HUES64 (cell line): ENCODE results near the gene TMC6.
"Not testable (repeated sequence)": the region's sequence is repeated elsewhere in the genome, so short reads cannot be mapped to it uniquely, and the experiment has no call there.

ENCODE experiments used
- H3K27ac ChIP-seq: 2 replicates; pipeline ENCODE4 v1.7.0; 2013; ENCODE audit warnings: low read depth, low read length, inconsistent platforms
- H3K27me3 ChIP-seq: 2 replicates; pipeline ENCODE4 v1.6.1; 2013; ENCODE audit warnings: mild to moderate bottlenecking, low read length; ENCODE audit not compliant: insufficient read depth
- H3K36me3 ChIP-seq: 2 replicates; pipeline ENCODE4 v1.6.1; 2013; ENCODE audit warnings: mild to moderate bottlenecking, low read length; ENCODE audit not compliant: insufficient read depth
- H3K4me1 ChIP-seq: 2 replicates; pipeline ENCODE4 v1.6.1; 2013; ENCODE audit warnings: mild to moderate bottlenecking, low read length, moderate library complexity; ENCODE audit not compliant: insufficient read depth
- H3K4me3 ChIP-seq: 2 replicates; pipeline ENCODE4 v1.5.1; 2013; ENCODE audit warnings: mild to moderate bottlenecking, low read length, moderate library complexity
- H3K9ac ChIP-seq: 2 replicates; pipeline ENCODE4 v1.6.1; 2013; ENCODE audit warnings: mild to moderate bottlenecking, low read depth, low read length
- H3K9me3 ChIP-seq: 2 replicates; pipeline ENCODE4 v1.6.1; 2013; ENCODE audit warnings: low read depth, low read length; ENCODE audit not compliant: insufficient read depth
- WGBS: fragments of 150-250, 120-280 bp; methylation state at CpG from one replicate; pipeline ENCODE4 v1.1.7; 2013; ENCODE audit warnings: missing lambda C conversion rate; 5-methylcytosine and 5-hydroxymethylcytosine counted together

The TMC6 gene

DNA sequence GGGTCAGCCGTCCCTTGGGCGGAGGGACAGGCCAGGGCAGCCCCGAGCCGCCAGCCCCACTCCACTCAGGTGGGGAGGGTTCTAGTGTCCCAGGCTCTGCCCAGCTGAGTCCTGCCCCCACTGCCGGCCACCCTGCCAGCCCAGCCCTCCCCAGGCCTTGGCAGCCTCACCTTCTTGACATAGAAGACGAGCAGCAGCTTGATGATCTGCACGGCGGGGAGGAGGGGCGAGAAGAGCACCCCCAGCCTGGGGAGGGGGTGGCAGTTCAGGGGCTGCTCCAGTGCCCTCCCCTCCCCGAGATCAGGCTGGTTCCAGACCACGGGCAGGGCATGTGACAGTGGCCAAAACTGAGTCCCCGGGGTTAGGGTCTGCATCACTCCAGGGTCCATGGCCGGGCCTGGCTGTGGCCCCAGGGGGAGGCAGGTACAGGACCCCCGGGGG is 9.7 kb downstream of the TMC6 start:
- Histone ChIP-seq H3K27ac (no peak overlapping the region), H3K9ac (no peak overlapping the region), H3K4me3 (no peak overlapping the region), H3K27me3 (no peaks in the 10 kb centered on the region), H3K9me3 (no peaks in the 10 kb centered on the region), H3K36me3 (peaks cover 24% of the 10 kb centered on the region), H3K4me1 (no peaks in the 10 kb centered on the region)
- WGBS, result 91% methylated on average over 14 of the region's 14 CpGs

DNA sequence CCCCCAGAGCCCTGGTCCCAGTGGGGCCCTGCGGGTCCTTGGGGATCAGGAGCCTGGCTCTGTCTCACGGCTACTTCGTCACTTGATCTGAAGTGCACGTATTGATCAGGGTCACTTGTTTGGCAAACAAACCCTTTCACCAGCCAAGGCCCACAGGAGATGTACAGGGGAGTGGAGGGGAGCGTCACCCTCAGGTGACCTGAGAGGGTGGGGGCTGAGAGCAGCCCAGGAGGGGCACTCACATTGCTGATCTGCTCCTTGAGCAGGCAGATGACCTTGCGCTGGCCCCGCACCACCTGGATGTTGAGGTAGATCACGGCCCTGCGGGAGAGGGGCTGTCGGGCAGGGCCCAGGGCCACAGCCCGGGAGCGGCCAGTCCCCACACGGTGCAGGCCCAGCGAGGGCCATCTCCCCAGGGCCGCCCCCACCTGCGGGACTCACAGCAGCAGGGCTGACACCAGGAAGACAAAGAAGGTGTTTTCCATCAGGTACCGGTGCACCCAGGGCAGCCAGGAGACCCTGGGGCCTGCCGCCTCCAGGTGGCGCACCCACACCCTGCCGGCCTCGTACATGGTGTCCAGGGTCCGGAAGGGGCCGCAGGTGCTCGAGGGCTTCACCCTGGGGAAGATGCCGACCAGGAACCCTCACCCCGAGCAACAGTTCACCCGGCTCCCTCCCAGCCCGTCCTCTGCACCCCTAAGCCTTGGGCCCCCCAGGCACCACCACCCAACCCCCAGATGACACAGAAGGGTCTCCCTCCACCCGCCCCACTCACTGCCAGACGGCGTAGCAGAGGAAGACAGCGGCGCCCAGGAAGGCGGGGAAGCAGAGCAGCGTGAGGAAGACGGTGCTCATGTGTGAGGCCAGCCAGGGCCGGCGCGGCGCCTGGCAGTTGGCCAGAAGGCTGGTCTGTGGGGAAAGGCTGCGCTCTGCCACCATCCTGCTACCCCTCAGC is 11.3 kb downstream of the TMC6 start:
- H3K36me3 ChIP-seq, result peaks cover 9% of the 10 kb centered on the region; the same call in 1 of the 2 replicates
- no peaks in the 10 kb centered on the region for H3K9me3 ChIP-seq
- H3K4me3 ChIP-seq, result no peak overlapping the region
- 89% methylated on average over 41 of the region's 41 CpGs for WGBS
- no peaks in the 10 kb centered on the region for H3K27me3 ChIP-seq
- H3K9ac ChIP-seq, result no peak overlapping the region
- no peaks in the 10 kb centered on the region for H3K4me1 ChIP-seq
- no peak overlapping the region for H3K27ac ChIP-seq

DNA sequence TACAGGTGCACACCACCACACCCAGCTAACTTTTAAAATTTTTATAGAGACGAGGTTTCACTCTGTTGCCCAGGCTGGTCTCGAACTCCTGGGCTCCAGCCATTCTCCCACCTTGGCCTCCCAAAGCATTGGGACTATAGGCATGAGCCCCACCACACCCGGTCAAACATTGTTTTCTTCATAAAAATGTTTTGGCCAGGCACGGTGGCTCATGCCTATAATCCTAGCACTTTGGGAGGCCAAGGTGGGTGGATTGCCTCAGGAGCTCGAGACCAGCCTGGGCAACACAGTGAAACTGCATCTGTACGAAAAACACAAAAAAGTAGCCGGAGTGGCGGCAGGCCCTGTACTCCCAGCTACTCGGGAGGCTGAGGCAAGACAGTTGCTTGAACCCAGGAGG is 12.1 kb downstream of the TMC6 start:
- Histone ChIP-seq H3K4me1 (no peaks in the 10 kb centered on the region), H3K27me3 (no peaks in the 10 kb centered on the region), H3K9me3 (no peaks in the 10 kb centered on the region), H3K36me3 (peaks cover 2% of the 10 kb centered on the region; the same call in 1 of the 2 replicates), H3K9ac (no peak overlapping the region), H3K4me3 (no peak overlapping the region), H3K27ac (no peak overlapping the region)
- 95% methylated on average over 9 of the region's 9 CpGs for WGBS

DNA sequence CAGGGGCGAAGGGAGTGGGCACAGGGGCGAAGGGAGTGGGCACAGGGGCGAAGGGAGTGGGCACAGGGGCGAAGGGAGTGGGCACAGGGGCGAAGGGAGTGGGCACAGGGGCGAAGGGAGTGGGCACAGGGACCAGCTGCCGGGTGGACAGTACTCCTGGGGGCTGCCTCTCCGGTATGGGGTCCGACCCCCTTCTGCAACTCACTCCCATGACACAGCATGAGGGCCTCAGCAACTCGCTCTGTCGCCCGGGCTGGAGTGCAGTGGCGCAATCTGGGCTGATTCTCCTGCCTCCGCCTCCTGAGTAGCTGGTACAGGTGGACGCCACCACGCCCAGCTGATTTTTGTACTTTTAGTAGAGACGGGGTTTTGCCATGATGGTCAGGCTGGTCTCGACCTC is 12.8 kb downstream of the TMC6 start:
- not testable (repeated sequence) for H3K36me3 ChIP-seq, H3K4me1 ChIP-seq, H3K27me3 ChIP-seq, H3K27ac ChIP-seq, H3K9me3 ChIP-seq, H3K9ac ChIP-seq, H3K4me3 ChIP-seq
- WGBS, result 96% methylated on average over 15 of the region's 18 CpGs

DNA sequence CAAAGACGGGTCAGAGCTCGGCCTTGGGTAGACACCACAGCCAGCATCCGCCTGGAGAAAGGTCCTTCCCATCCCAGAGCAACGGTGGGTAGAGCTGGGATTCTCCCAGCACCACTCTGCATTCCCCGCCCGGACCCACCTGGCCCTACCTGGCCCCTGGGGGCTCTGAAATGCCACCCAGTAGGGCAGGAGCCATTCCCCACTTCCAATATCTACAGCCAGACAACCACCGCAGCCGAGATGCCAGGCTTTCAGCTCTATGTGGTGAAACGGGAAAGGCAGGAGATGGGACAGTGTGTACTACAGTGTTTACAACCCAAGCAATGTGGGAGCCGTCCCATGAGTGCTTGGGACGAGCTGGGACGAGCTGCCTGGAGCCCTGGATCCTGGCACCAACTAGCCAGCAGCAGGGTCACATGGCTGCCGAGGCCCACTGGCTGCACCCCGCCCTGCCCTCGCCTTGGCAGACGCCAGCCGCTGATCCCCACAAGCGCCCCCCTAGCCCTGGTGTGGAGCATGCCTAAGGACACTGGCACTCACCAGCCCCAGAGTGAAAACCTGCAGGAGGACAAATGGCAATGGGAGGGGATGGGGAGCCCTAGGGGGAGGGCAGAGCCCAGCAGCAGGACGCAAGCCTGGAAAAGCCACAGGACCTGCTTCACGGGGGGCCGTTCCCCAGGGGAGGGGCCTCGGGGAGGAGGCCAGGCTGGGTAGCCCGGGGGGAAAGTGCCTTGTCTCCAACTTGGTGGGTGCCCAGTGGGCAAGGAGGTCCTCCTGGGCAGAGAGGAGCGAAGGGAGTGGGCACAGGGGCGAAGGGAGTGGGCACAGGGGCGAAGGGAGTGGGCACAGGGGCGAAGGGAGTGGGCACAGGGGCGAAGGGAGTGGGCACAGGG is 13.5 kb downstream of the TMC6 start:
- H3K36me3 ChIP-seq, result no peaks in the 10 kb centered on the region
- no peaks in the 10 kb centered on the region for H3K9me3 ChIP-seq
- WGBS, result 93% methylated on average over 25 of the region's 28 CpGs
- H3K4me3 ChIP-seq, result no peak overlapping the region
- H3K27me3 ChIP-seq, result no peaks in the 10 kb centered on the region
- H3K4me1 ChIP-seq, result no peaks in the 10 kb centered on the region
- no peak overlapping the region for H3K9ac ChIP-seq
- H3K27ac ChIP-seq, result no peak overlapping the region

DNA sequence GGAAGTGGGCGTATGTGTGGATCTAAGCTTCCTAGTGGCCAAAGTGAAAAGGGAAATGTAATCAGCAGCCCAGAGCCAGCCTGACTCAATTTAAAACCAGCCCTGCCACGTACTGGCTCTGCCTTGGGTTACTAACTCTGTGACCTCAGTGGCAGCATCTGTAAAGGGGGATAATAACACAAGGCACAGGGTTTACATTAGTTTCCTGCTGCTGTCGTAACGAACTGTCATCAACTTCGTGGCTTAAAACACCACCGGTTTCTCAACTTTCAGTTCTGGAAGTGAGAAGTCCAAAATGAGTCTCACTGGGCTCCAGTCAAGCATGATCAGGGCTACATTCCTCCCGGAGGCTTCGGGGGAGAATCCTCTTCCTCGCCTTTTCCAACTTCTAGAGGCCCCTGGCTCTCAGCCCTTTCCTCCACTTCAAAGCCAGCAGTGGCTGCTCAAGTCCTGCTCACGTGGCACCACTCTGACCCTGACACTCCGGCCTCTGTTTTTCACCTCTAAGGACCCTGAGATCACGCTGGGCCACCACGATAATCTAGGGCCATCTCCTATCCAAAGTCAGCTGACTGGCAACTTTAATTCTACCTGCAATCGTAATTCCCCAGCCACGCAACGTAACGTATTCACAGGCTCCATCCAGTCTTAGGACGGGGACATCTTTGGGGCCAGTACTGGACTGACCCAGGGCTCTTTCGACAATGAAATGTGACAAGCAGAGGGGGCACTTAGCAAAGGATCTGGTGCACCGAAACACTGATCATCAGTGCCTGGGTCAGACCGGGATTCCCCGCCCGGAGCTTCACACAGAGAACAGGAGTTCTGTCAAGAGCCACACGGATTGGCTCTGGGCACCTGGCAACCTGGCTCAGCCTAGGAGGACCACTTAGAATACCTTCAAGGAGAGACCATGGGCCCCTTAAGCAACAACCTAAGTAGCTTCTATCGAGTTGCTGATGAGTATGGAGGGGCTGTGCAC is 14.5 kb downstream of the TMC6 start:
- Histone ChIP-seq H3K27me3 (no peaks in the 10 kb centered on the region), H3K36me3 (no peaks in the 10 kb centered on the region), H3K9me3 (no peaks in the 10 kb centered on the region), H3K27ac (no peak overlapping the region), H3K4me1 (no peaks in the 10 kb centered on the region), H3K4me3 (no peak overlapping the region), H3K9ac (no peak overlapping the region)
- 94% methylated on average over 25 of the region's 25 CpGs for WGBS

DNA sequence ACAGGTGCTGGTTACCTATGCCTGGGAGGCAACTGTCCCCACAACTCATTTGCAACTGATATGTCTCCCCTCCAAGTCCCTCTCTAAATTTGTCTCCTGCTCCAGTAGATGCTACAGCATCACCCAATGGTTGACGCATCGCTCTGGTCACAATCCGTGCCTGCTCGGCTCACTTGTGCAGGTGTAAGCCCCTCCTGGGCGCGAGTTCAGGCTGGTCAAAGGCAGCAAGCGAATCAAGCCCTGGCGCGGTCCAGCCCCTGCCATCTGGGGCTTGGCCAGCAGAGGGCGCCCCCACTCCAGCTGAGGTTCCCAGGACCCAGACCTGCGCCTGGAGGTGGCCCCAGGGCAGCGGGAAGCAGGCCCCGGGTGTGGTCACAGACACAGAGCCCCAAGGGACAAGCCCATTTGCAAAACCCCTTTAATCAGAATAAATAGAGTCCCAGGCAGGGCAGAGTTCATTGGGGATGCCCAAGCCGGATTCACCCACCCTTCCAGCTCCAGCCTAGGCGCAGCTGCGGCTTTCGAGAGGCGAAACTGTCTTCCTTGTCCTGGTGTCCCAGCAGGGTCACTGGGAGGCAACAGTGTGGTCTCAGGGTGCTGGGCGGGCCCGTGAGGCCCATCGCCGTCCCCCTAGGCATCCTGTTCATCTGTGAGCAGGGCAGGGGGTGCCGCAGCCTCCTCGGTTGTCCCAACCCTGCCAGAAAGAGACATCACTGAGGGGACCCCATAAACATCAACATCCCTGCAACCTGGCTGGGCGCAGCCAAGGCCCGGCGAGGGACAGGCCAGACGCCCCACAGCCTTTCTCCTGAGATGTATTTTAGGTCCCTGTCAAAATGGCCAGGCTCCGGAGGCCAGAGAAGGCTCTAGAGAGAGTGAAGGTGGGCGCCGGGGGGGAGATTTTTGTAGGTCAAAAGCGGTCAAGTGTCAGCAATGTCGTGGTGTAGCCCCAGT is 15.8 kb downstream of the TMC6 start:
- Histone ChIP-seq H3K27me3 (no peaks in the 10 kb centered on the region), H3K36me3 (no peaks in the 10 kb centered on the region), H3K4me1 (no peaks in the 10 kb centered on the region), H3K9me3 (no peaks in the 10 kb centered on the region), H3K4me3 (no peak overlapping the region), H3K27ac (no peak overlapping the region), H3K9ac (no peak overlapping the region)
- 67% methylated on average over 33 of the region's 33 CpGs for WGBS

DNA sequence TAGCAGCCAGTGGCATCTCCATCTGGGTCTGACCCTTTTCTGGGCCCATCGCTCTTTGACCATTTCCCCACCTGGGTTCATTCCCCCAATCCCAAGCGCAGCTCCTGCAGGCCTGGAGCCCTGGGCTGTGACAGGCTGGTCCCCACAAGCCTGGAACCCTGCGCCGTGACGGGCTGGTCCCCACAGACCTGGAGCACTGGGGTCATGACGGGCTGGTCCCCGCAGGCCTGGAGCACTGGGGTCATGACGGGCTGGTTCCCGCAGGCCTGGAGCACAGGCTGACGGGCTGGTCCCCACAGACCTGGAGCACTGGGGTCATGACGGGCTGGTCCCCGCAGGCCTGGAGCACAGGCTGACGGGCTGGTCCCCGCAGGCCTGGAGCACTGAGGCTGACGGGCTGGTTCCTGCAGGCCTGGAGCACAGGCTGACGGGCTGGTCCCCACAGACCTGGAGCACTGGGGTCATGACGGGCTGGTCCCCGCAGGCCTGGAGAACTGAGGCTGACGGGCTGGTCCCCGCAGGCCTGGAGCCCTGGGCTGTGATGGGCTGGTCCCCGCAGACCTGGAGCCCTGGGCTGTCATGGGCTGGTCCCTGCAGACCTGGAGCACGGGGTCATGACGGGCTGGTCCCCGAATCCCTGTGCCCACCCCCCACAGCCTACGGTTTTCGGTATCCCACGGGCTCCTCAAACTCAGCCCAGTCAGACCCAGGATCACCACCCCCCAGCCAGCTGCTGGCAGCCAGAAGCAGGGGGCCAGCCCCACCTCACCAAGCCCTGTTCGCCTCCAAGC is 16.6 kb downstream of the TMC6 start:
- H3K27ac ChIP-seq, result no peak overlapping the region
- no peaks in the 10 kb centered on the region for H3K27me3 ChIP-seq
- H3K36me3 ChIP-seq, result no peaks in the 10 kb centered on the region; the same call in 1 of the 2 replicates
- H3K4me1 ChIP-seq, result no peaks in the 10 kb centered on the region
- H3K4me3 ChIP-seq, result no peak overlapping the region
- H3K9me3 ChIP-seq, result no peaks in the 10 kb centered on the region
- no peak overlapping the region for H3K9ac ChIP-seq
- 94% methylated on average over 28 of the region's 28 CpGs for WGBS

DNA sequence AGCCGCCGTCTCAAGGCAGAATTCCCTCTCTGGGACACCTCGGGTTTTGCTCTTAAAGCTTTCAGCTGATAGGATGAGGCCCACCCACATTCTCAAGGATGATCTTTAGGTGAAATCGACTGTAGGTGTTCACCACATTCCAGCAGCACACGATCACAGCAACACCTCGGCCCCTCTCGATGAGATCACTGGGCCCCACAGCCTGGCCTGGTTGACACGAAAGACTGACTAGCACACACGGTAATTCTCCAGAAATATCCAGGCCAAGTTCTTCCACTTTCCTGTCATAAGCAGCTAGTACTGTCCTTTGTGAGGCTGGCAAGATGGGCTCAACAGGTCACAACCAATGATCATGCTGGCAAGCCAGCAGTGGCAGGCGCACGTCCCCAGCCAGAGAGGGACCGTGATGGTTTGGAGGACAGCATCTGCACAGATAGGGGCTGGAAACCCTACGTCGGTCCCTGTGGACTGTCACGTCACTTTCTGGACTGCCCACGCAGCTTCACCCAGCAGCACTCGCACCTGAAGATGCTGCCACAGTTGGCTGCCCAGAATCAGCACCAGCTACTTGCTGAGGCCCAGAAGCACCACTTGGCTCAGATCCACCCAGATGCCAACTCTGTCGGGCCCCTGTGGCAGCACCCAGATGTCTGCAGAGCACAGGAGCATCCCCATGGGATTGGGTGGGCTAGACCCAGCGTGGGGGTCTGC is 17.4 kb downstream of the TMC6 start:
- H3K4me1 ChIP-seq, result no peaks in the 10 kb centered on the region
- H3K27ac ChIP-seq, result no peak overlapping the region
- H3K27me3 ChIP-seq, result no peaks in the 10 kb centered on the region
- H3K36me3 ChIP-seq, result peaks cover 4% of the 10 kb centered on the region; the same call in 1 of the 2 replicates
- 94% methylated on average over 19 of the region's 19 CpGs for WGBS
- no peak overlapping the region for H3K9ac ChIP-seq
- H3K9me3 ChIP-seq, result no peaks in the 10 kb centered on the region
- no peak overlapping the region for H3K4me3 ChIP-seq
